ENCODE measurements around the gene QKI. TPM values are rescaled to one million over a fixed set of nuclear protein-coding genes. Genes with fewer than 3 reads are reported as not detected.
"Not testable (repeated sequence)": the region's sequence is repeated elsewhere in the genome, so short reads cannot be mapped to it uniquely, and the experiment has no call there.

The QKI gene
- total and polyA plus RNA-seq, 8 donors = 136 to 195 (median 158) TPM

- H3K4me3 ChIP-seq = no peak overlapping the region
- no peaks in the 10 kb centered on the region for H3K36me3 ChIP-seq
- peak; percentile 35 for ATAC-seq
- H3K9me3 ChIP-seq = no peaks in the 10 kb centered on the region
- no peaks in the 10 kb centered on the region for H3K27me3 ChIP-seq
- no peak for DNase-seq
- no peak overlapping the region for H3K27ac ChIP-seq
- intact Hi-C loops (cut with DNase I) = no loop called here
- TF ChIP-seq, protein P1, sequence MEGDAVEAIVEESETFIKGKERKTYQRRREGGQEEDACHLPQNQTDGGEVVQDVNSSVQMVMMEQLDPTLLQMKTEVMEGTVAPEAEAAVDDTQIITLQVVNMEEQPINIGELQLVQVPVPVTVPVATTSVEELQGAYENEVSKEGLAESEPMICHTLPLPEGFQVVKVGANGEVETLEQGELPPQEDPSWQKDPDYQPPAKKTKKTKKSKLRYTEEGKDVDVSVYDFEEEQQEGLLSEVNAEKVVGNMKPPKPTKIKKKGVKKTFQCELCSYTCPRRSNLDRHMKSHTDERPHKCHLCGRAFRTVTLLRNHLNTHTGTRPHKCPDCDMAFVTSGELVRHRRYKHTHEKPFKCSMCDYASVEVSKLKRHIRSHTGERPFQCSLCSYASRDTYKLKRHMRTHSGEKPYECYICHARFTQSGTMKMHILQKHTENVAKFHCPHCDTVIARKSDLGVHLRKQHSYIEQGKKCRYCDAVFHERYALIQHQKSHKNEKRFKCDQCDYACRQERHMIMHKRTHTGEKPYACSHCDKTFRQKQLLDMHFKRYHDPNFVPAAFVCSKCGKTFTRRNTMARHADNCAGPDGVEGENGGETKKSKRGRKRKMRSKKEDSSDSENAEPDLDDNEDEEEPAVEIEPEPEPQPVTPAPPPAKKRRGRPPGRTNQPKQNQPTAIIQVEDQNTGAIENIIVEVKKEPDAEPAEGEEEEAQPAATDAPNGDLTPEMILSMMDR (IDR thresholded peaks at IDR 0.05) = no peak
- H3K4me1 ChIP-seq = no peaks in the 10 kb centered on the region
These were observed 30.0 kb upstream of the QKI start for GRCh38 chr6:163384510-163384909.

- H3K4me3 ChIP-seq; DNase-seq; intact Hi-C loops (cut with DNase I); H3K27ac ChIP-seq; H3K9me3 ChIP-seq; H3K4me1 ChIP-seq; ATAC-seq; H3K27me3 ChIP-seq; H3K36me3 ChIP-seq: not testable (repeated sequence)
These were observed 29.0 kb upstream of the QKI start for GRCh38 chr6:163385503-163385902.

GRCh38 chr6:163386329-163386908 is 28.1 kb upstream of the QKI start:
- ATAC-seq (no peak), DNase-seq (no peak)
- Histone ChIP-seq H3K9me3 (no peaks in the 10 kb centered on the region), H3K4me3 (no peak overlapping the region), H3K4me1 (no peaks in the 10 kb centered on the region), H3K27ac (peak overlapping the region in 1 of 2 donors; percentile 51), H3K27me3 (no peaks in the 10 kb centered on the region), H3K36me3 (no peaks in the 10 kb centered on the region)
- intact Hi-C loops (cut with DNase I) = no loop called here
- TF ChIP-seq, protein P1 (IDR thresholded peaks at IDR 0.05) = no peak

DNA sequence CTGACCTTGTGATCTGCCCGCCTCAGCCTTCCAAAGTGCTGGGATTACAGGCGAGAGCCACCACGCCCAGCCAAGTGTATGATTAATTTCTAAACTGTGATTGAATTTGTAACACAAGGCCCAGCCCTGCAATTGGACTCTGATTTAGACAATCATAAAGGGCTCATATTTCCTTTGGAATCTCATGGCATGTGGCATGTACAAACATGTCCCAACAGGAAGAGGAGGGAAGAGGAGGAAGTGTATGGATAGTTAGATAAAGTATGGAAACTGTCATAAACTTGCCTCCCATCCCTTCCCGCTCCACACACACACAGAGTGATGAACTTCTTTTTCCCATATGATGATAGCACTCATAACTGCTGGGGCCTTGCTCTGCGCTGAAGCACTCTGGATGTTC is 27.2 kb upstream of the QKI start:
- intact Hi-C loops (cut with DNase I) = no loop called here
- no peak overlapping the region for H3K4me3 ChIP-seq
- ATAC-seq (peak; percentile 29), DNase-seq (peak in 1 of 4 donors; percentile 21)
- H3K27me3 ChIP-seq = no peaks in the 10 kb centered on the region
- H3K27ac ChIP-seq = peak overlapping the region in 1 of 2 donors; percentile 51
- H3K36me3 ChIP-seq = no peaks in the 10 kb centered on the region
- peaks cover 0 to 7% of the 10 kb centered on the region in 2 donors for H3K4me1 ChIP-seq
- TF ChIP-seq, protein P1 (IDR thresholded peaks at IDR 0.05) = no peak
- no peaks in the 10 kb centered on the region for H3K9me3 ChIP-seq

DNA sequence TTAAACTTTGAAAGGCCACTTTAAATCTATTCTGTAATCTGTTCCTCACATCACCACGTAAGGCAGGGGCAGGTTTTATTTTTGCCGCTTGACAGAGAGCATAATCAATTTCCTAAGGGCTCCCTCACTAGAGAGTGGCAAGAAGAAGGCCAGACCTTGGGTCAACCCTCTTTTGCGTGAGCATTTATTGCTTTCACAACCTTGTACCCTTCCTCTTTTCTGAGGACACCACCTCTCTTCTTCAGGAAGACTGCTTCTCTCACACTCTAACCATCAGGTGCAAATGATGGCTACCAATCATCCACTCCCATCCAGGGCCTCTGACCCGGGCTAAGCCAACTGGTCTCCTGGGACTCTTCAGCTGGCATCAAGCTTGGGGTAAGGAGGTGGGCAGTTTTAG is 25.2 kb upstream of the QKI start:
- Histone ChIP-seq H3K4me1 (peaks cover 0 to 17% of the 10 kb centered on the region in 2 donors), H3K9me3 (no peaks in the 10 kb centered on the region), H3K27ac (no peak overlapping the region), H3K27me3 (no peaks in the 10 kb centered on the region), H3K36me3 (no peaks in the 10 kb centered on the region), H3K4me3 (no peak overlapping the region)
- TF ChIP-seq, protein P1 (IDR thresholded peaks at IDR 0.05) = no peak
- ATAC-seq = no peak
- no peak for DNase-seq
- intact Hi-C loops (cut with DNase I) = no loop called here

GRCh38 chr6:163390770-163391169 is 23.7 kb upstream of the QKI start:
- intact Hi-C loops (cut with DNase I) = no loop called here

More at GRCh38 chr6:163390770-163391169, 23.7 kb upstream of the QKI start:
- H3K27ac ChIP-seq = no peak overlapping the region
- TF ChIP-seq, protein P1 (IDR thresholded peaks at IDR 0.05) = no peak
- no peaks in the 10 kb centered on the region for H3K36me3 ChIP-seq
- no peaks in the 10 kb centered on the region for H3K27me3 ChIP-seq
- DNase-seq = no peak
- H3K4me1 ChIP-seq = peaks cover 0 to 22% of the 10 kb centered on the region in 2 donors
- ATAC-seq = no peak
- H3K9me3 ChIP-seq = no peaks in the 10 kb centered on the region
- H3K4me3 ChIP-seq = no peak overlapping the region
